OCI-LY1 (cell line): ENCODE data around the gene MED13L.

ENCODE experiments used
- H2AFZ ChIP-seq: fragments of 200-600 bp; sonication (generic), shearing (Covaris generic); 2 replicates; pipeline ENCODE4 v1.6.0; 2014; ENCODE audit warnings: antibody characterized with exemption, mild to moderate bottlenecking, low read length
- H3F3A ChIP-seq: fragments of 200-600 bp; sonication (generic), shearing (Covaris generic); 2 replicates; pipeline ENCODE4 v1.6.0; 2014; ENCODE audit warnings: mild to moderate bottlenecking, antibody characterized with exemption, low read length, moderate library complexity; ENCODE audit not compliant: insufficient read depth
- H3K27ac ChIP-seq: fragments of 200-600 bp; sonication (generic); 2 replicates; pipeline ENCODE4 v1.5.1; 2014; ENCODE audit warnings: low read length, mixed run types, mild to moderate bottlenecking, low read depth; ENCODE audit not compliant: poor library complexity, severe bottlenecking
- H3K27me3 ChIP-seq: fragments of 200-600 bp; sonication (generic); 2 replicates; pipeline ENCODE4 v1.6.0; 2014; ENCODE audit warnings: antibody characterized with exemption, mild to moderate bottlenecking, low read length, moderate library complexity; ENCODE audit not compliant: insufficient read depth
- H3K36me3 ChIP-seq: fragments of 200-600 bp; sonication (generic); 2 replicates; pipeline ENCODE4 v1.6.1; 2014; ENCODE audit warnings: mild to moderate bottlenecking, antibody characterized with exemption, low read length, moderate library complexity, mixed read lengths; ENCODE audit not compliant: insufficient read depth
- H3K4me1 ChIP-seq: fragments of 200-600 bp; sonication (generic); 2 replicates; pipeline ENCODE4 v1.5.1; 2014; ENCODE audit warnings: mild to moderate bottlenecking, low read length, moderate library complexity; ENCODE audit not compliant: insufficient read depth, severe bottlenecking
- H3K4me2 ChIP-seq: fragments of 200-600 bp; sonication (generic), shearing (Covaris generic); 2 replicates; pipeline ENCODE4 v1.6.1; 2014; ENCODE audit warnings: low read length
- H3K4me3 ChIP-seq: fragments of 200-600 bp; sonication (generic); 2 replicates; pipeline ENCODE4 v1.5.1; 2014; ENCODE audit warnings: low read length, low read depth, mild to moderate bottlenecking, mixed read lengths; ENCODE audit not compliant: poor library complexity, severe bottlenecking
- H3K79me2 ChIP-seq: fragments of 200-600 bp; shearing (Covaris generic); 2 replicates; pipeline ENCODE4 v1.6.1; 2016; ENCODE audit warnings: mixed run types, low read length, mixed read lengths; ENCODE audit not compliant: insufficient read depth
- H3K9ac ChIP-seq: fragments of 200-600 bp; sonication (generic), shearing (Covaris generic); 2 replicates; pipeline ENCODE4 v1.6.1; 2014; ENCODE audit warnings: mild to moderate bottlenecking, low read length, mixed read lengths
- H3K9me2 ChIP-seq: fragments of 200-600 bp; sonication (generic), shearing (Covaris generic); 2 replicates; pipeline ENCODE4 v1.6.1; 2014; ENCODE audit warnings: low read depth, mild to moderate bottlenecking, low read length, mixed read lengths
- H3K9me3 ChIP-seq: fragments of 200-600 bp; shearing (Covaris generic); 2 replicates; pipeline ENCODE4 v1.6.1; 2014; ENCODE audit warnings: low read length, mixed read lengths
- H4K20me1 ChIP-seq: fragments of 200-600 bp; sonication (generic), shearing (Covaris generic); 2 replicates; pipeline ENCODE4 v1.6.0; 2016; ENCODE audit warnings: mild to moderate bottlenecking, low read length; ENCODE audit not compliant: insufficient read depth
- EZH2 ChIP-seq: fragments of 200-600 bp; sonication (generic), shearing (Covaris generic); IDR thresholded peaks from 2 replicates; pipeline ENCODE4 v1.8.0; 2017; ENCODE audit warnings: borderline replicate concordance, mixed run types, mild to moderate bottlenecking, antibody characterized with exemption, low read length, moderate library complexity, mixed read lengths
- TF ChIP-seq, protein P1 (sequence below): fragments of 200-600 bp; sonication (generic), shearing (Covaris generic); IDR thresholded peaks from 2 replicates; pipeline ENCODE4 v1.5.1; 2017; ENCODE audit warnings: mild to moderate bottlenecking, antibody characterized with exemption, low read length, moderate library complexity, mixed read lengths

MED13L gene

DNA sequence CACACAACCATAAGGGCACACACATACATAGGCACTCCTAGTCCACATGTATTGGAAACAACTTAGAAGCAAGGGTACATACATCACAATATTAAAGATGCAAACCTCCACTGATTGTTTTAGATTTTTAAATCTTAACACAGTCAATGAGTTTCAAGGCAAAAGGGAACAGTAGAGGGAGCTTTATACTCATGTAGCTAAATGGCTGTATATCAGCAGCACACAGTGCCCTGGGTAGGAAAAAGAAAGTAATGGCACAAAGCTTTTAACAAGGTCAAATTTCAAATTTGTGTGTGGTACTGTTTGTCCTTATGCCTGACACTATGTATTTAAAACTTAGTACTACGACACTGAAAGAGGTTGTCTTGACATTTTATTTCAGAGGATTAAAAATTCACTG, 262.0 kb downstream of the MED13L start:
- H3K27ac ChIP-seq = no peak overlapping the region

GRCh38 chr12:116012757-116013156, 264.7 kb downstream of the MED13L start:
- no peaks in the 10 kb centered on the region for H3F3A ChIP-seq
- no peaks in the 10 kb centered on the region for H3K27me3 ChIP-seq
- H2AFZ ChIP-seq = no peak overlapping the region
- no peak overlapping the region for H3K4me2 ChIP-seq
- no peaks in the 10 kb centered on the region for H3K4me1 ChIP-seq
- H3K4me3 ChIP-seq = no peak overlapping the region
- H3K27ac ChIP-seq = no peak overlapping the region
- H3K36me3 ChIP-seq = peaks cover 7% of the 10 kb centered on the region
- H3K79me2 ChIP-seq = no peaks in the 10 kb centered on the region
- H3K9me2 ChIP-seq = no peaks in the 10 kb centered on the region
- H4K20me1 ChIP-seq = no peaks in the 10 kb centered on the region
- H3K9me3 ChIP-seq = no peaks in the 10 kb centered on the region
- no peak overlapping the region for H3K9ac ChIP-seq
- TF ChIP-seq, protein P1, sequence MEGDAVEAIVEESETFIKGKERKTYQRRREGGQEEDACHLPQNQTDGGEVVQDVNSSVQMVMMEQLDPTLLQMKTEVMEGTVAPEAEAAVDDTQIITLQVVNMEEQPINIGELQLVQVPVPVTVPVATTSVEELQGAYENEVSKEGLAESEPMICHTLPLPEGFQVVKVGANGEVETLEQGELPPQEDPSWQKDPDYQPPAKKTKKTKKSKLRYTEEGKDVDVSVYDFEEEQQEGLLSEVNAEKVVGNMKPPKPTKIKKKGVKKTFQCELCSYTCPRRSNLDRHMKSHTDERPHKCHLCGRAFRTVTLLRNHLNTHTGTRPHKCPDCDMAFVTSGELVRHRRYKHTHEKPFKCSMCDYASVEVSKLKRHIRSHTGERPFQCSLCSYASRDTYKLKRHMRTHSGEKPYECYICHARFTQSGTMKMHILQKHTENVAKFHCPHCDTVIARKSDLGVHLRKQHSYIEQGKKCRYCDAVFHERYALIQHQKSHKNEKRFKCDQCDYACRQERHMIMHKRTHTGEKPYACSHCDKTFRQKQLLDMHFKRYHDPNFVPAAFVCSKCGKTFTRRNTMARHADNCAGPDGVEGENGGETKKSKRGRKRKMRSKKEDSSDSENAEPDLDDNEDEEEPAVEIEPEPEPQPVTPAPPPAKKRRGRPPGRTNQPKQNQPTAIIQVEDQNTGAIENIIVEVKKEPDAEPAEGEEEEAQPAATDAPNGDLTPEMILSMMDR = no peak
- no peak for TF ChIP-seq EZH2

More for the DNA sequence above, 262.0 kb downstream of the MED13L start:
- no peaks in the 10 kb centered on the region for H3K9me2 ChIP-seq
- H3K79me2 ChIP-seq = no peaks in the 10 kb centered on the region
- no peaks in the 10 kb centered on the region for H3F3A ChIP-seq
- H3K4me3 ChIP-seq = no peak overlapping the region
- no peak overlapping the region for H3K4me2 ChIP-seq
- no peak overlapping the region for H2AFZ ChIP-seq
- H3K9me3 ChIP-seq = no peaks in the 10 kb centered on the region
- no peak overlapping the region for H3K9ac ChIP-seq
- H3K36me3 ChIP-seq = peaks cover 7% of the 10 kb centered on the region
- no peak for TF ChIP-seq EZH2
- TF ChIP-seq, protein P1 = peak; percentile 61
- H3K27me3 ChIP-seq = no peaks in the 10 kb centered on the region
- no peaks in the 10 kb centered on the region for H3K4me1 ChIP-seq
- no peaks in the 10 kb centered on the region for H4K20me1 ChIP-seq

GRCh38 chr12:116011217-116011616, 266.3 kb downstream of the MED13L start:
- H3K4me1 ChIP-seq = no peaks in the 10 kb centered on the region
- H3K9me3 ChIP-seq = no peaks in the 10 kb centered on the region
- no peaks in the 10 kb centered on the region for H3K9me2 ChIP-seq
- no peaks in the 10 kb centered on the region for H3F3A ChIP-seq
- no peaks in the 10 kb centered on the region for H3K27me3 ChIP-seq
- no peaks in the 10 kb centered on the region for H3K79me2 ChIP-seq
- H3K27ac ChIP-seq = no peak overlapping the region
- H3K9ac ChIP-seq = no peak overlapping the region
- TF ChIP-seq, protein P1 = no peak
- no peak for TF ChIP-seq EZH2
- no peaks in the 10 kb centered on the region for H4K20me1 ChIP-seq
- H3K4me3 ChIP-seq = no peak overlapping the region
- H2AFZ ChIP-seq = no peak overlapping the region
- no peak overlapping the region for H3K4me2 ChIP-seq
- peaks cover 16% of the 10 kb centered on the region for H3K36me3 ChIP-seq
